IPS-18a (cell line): Measurements from ENCODE around the gene UROC1.

ENCODE experiments used
- H3K27ac ChIP-seq: one replicate; pipeline ENCODE4 v1.5.1; 2013; ENCODE audit warnings: low read length
- H3K27me3 ChIP-seq: one replicate; pipeline ENCODE4 v1.6.1; 2013; ENCODE audit warnings: mild to moderate bottlenecking, low read length; ENCODE audit not compliant: control insufficient read depth, insufficient read depth
- H3K36me3 ChIP-seq: one replicate; pipeline ENCODE4 v1.6.1; 2013; ENCODE audit warnings: low read depth, low read length; ENCODE audit not compliant: control insufficient read depth
- H3K4me1 ChIP-seq: one replicate; pipeline ENCODE4 v1.6.1; 2013; ENCODE audit warnings: low read depth, low read length; ENCODE audit not compliant: control insufficient read depth
- H3K4me3 ChIP-seq: one replicate; pipeline ENCODE4 v1.5.1; 2013; ENCODE audit warnings: low read length
- H3K9ac ChIP-seq: one replicate; pipeline ENCODE4 v1.6.1; 2013; ENCODE audit warnings: mild to moderate bottlenecking, low read length, moderate library complexity
- H3K9me3 ChIP-seq: one replicate; pipeline ENCODE4 v1.6.1; 2013; ENCODE audit warnings: low read depth, low read length; ENCODE audit not compliant: control insufficient read depth

Gene UROC1

DNA sequence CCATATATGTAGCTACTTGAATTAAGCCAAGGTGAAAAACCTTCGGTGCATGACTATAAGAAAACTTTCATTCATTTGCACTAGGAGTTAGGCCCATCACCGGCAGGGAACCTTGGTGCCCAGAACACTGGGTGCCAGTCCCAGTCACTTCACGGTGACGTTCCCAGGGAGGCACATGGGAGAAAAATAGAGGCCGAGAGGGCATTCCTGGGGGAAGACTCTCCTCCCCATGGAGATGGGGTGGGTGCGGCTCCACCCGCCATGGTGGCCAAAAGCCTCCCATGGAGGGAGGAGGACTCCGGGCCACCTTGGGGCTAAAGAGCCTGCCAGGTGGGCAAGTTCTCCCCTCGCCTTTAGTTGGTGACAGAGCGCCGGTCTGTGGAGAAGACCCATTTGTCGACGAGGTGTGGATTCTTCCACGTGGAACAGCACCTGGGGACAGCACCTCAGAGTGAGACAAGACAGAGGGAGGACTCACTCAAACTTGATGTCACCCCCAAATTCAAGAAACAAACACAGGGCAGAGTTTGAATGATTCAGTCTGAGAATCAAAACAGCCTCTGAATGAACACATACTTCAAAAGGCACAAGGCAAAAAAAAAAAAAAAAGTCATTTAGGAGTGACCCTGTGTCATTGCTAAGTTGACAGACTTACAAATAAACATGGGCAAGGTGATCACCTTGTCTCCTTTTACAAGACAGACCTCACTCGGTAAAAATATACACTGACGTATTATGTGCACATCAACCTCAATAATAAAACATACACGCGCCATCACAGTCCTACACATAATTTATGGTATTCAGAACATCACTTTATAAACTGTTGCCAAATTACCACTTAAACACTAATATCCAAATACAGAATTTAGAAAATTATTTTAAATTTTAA lies 80.5 kb downstream of the UROC1 start:
- no peaks in the 10 kb centered on the region for H3K27me3 ChIP-seq
- H3K9me3 ChIP-seq, result no peaks in the 10 kb centered on the region
- H3K9ac ChIP-seq, result no peak overlapping the region
- peaks cover 3% of the 10 kb centered on the region for H3K4me1 ChIP-seq
- peaks cover 16% of the 10 kb centered on the region for H3K36me3 ChIP-seq
- H3K4me3 ChIP-seq, result no peak overlapping the region
- no peak overlapping the region for H3K27ac ChIP-seq

DNA sequence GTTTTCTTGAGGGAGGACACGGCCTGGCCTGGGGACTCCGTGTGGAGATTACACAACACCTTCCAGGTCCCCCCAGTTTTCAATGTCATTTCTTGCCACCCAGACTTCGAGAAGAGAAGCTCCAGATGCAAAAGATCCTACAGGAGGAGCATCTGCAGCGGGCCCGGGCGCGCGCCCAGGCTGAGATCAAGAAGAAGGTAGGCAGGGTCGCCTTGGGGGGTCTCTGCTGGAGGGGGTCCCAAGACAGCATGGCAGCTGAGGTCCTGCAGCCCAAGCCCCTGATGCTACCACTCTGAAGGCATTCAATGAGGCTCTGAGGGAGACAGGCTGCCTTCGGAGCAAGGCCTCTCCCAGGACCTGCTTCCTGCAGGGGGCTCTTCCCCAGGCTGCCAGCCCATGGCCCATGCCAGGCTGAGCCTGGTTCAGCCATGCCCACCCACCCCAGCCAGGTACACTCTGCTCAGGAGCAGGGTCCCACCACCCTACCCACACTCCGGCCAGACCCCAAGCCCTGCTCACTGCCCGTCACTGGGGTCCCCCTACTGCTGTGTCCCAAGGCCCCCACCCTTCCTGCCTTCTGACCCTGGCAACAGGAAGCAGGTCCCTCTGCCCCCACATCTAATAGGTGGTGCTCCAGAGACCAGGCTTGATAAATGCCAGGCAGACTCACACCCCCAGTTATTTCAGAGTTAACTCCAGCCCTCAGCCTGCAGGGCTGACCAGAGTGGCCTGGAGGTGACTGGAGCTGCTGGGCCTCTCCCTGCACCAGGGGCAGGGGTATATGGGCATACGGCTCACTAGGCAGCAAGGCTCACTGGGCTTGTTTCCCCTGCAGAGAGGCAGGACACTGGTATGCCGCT lies 81.9 kb downstream of the UROC1 start:
- H3K9ac ChIP-seq, result no peak overlapping the region
- peaks cover 3% of the 10 kb centered on the region for H3K4me1 ChIP-seq
- no peak overlapping the region for H3K27ac ChIP-seq
- H3K4me3 ChIP-seq, result no peak overlapping the region
- no peaks in the 10 kb centered on the region for H3K27me3 ChIP-seq
- H3K36me3 ChIP-seq, result peaks cover 16% of the 10 kb centered on the region
- no peaks in the 10 kb centered on the region for H3K9me3 ChIP-seq

DNA sequence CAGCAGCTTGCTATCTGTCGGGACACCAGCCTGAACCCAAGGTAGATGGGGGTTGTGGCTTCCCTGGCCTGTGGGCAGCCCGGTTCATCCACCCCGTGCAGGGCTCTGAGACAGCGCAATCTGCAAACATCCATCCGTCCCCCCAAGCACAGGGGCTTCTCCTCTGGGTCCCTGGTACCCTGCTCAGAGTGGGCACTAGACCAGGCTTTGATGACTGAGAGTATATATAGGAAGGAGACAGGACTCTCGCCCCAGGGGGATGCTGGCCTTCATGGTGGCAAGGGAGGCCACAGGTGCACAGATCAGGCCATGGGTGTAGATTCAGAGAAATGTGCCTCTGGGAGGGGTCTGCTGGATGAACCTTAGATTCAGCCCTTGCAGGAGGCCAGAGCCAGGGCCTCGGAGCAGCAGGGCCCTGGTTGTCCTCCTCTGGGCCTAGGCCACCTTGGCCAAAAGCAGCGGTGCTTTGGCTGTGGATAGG lies 82.6 kb downstream of the UROC1 start:
- Histone ChIP-seq H3K9ac (no peak overlapping the region), H3K4me1 (peaks cover 3% of the 10 kb centered on the region), H3K4me3 (no peak overlapping the region), H3K9me3 (no peaks in the 10 kb centered on the region), H3K36me3 (peaks cover 16% of the 10 kb centered on the region), H3K27ac (no peak overlapping the region), H3K27me3 (no peaks in the 10 kb centered on the region)

DNA sequence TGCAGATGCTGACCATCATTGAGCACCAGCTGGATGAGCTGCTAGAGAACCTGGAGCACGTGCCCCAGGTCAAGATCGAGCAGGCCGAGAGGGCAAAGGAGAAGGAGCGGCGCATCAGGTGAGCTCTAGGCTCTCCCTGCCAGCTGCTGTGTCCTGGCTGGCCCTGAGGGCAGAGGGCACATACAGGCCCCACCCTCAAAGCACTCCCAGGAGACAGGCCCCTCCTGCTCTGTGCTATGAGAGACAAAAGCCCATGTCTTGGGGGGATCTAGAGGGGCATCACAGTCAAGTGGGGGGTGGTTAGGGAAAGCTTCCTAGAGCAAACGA lies 83.3 kb downstream of the UROC1 start:
- Histone ChIP-seq H3K27me3 (no peaks in the 10 kb centered on the region), H3K27ac (no peak overlapping the region), H3K9me3 (no peaks in the 10 kb centered on the region), H3K4me3 (no peak overlapping the region), H3K9ac (no peak overlapping the region), H3K36me3 (peaks cover 16% of the 10 kb centered on the region), H3K4me1 (peaks cover 2% of the 10 kb centered on the region)

DNA sequence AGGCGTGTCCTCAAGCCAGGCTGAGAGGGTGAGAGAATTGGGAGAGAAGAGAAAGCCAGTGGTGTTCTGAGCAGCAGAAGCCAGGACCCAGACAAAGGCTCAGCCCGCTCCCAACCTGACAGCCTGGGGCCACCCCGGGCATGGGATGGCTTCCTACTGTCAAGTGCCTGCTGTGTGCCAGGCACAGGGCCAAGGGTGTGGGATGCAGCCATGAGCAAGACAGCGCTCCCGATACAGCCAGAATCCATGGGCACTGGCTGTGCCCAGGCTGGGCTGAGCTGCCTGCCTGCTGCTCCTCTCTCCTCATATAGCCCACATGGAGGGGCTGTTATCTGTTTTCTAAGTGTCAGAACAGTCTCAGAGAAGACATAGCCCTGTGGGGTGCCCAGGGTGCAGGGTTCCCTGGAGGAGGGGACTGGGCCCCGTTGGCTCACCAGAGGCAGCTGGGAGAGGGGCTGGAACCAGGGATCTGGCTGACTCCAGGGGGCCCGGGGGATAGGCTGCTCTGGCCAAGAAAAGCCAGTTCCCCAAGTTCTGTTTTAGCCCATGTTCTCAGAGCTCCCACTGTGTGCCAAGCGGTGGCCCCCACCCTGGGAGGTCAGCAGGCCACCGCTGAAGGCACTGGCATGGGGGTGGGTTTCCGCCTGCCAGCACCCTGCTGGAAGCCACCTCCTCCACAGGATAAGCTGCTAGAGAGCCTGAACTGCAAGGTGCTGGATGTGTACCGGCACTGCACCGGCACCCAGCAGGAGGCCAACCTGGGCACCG lies 83.9 kb downstream of the UROC1 start:
- H3K4me3 ChIP-seq, result no peak overlapping the region
- no peaks in the 10 kb centered on the region for H3K9me3 ChIP-seq
- no peak overlapping the region for H3K9ac ChIP-seq
- H3K36me3 ChIP-seq, result peaks cover 16% of the 10 kb centered on the region
- no peaks in the 10 kb centered on the region for H3K4me1 ChIP-seq
- H3K27me3 ChIP-seq, result no peaks in the 10 kb centered on the region
- H3K27ac ChIP-seq, result no peak overlapping the region

DNA sequence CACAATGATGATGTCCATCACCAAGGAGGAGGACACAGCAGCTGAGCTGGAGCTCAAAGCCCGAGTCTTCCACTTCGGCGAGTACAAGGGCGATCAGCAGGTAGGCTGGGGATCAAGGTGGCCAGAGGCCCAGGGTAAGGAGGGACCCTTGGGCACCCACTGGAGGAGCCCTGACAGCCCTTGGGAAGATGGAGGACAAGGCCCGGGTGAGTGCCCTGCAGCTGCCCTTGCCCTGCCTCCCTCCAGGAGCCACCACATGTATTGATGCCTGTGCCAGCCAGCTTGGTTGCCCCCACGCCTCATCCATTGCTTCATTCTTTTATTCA lies 84.5 kb downstream of the UROC1 start:
- H3K4me1 ChIP-seq, result no peaks in the 10 kb centered on the region
- H3K4me3 ChIP-seq, result no peak overlapping the region
- peaks cover 14% of the 10 kb centered on the region for H3K36me3 ChIP-seq
- H3K9me3 ChIP-seq, result no peaks in the 10 kb centered on the region
- no peak overlapping the region for H3K27ac ChIP-seq
- no peaks in the 10 kb centered on the region for H3K27me3 ChIP-seq
- no peak overlapping the region for H3K9ac ChIP-seq

DNA sequence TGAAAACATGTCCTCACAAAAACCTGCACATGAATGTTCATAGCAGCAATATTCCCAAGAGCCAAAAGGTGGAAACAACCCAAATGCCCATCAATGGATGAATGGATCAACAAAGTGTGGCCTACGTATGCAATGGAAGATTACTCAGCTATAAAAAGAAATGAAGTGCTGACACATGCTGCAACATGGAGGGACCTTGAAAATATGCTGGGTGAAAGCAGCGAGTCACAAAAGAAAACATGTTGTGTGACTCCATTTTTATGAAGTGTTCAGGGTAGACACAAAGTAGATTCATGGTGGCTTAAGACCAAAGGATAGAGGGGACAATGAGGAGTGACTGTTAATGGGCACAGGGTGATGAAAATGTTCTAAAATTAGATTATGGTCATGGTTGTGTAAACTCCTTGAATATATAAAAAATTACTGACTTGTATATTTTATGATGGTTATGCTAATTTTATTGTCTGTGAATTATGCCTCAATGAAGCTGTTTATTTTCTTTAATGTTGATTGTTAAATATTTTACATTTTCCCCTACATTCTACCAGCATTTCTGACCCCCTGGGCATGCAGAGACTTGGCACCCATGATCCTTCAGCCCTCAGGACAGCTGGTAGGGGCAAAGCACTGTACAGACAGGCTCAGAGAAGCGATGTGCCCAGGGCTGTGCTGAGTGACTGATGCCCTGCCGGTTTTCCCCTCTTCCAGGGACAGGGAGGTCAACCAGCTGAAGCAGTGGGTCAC lies 85.0 kb downstream of the UROC1 start:
- no peak overlapping the region for H3K27ac ChIP-seq
- H3K4me3 ChIP-seq, result no peak overlapping the region
- H3K36me3 ChIP-seq, result peaks cover 11% of the 10 kb centered on the region
- no peaks in the 10 kb centered on the region for H3K9me3 ChIP-seq
- H3K4me1 ChIP-seq, result no peaks in the 10 kb centered on the region
- H3K9ac ChIP-seq, result no peak overlapping the region
- no peaks in the 10 kb centered on the region for H3K27me3 ChIP-seq
